Vagina (tissue), 2 donors: ENCODE measurements around the gene MFSD2A. TPM values are rescaled to one million over a fixed set of nuclear protein-coding genes. Genes with fewer than 3 reads are reported as not detected.

ENCODE experiments used
- DNase-seq, 2 donors: peaks; one replicate each; pipeline ENCODE4 v3.0.0-alpha.2; 2017; ENCODE audit errors: extremely low spot score in 2 of 2
- H3K27ac ChIP-seq: fragments of 200-600 bp; sonication (generic); one replicate; pipeline ENCODE4 v1.5.1; 2019
- H3K27me3 ChIP-seq: fragments of 200-600 bp; sonication (generic); one replicate; pipeline ENCODE4 v1.5.1; 2019
- H3K36me3 ChIP-seq, 2 donors: fragments of 200-600 bp; sonication (generic); one replicate each; pipeline ENCODE4 v1.5.1; 2017 to 2019
- H3K4me1 ChIP-seq: fragments of 200-600 bp; sonication (generic); one replicate; pipeline ENCODE4 v1.5.1; 2019
- H3K4me3 ChIP-seq, 2 donors: fragments of 200-600 bp; sonication (generic); 1 replicate in 1 of 2; 2 replicates in 1 of 2; pipeline ENCODE4 v1.5.1; 2016 to 2019
- H3K9me3 ChIP-seq: fragments of 200-600 bp; sonication (generic); one replicate; pipeline ENCODE4 v1.5.1; 2019
- CTCF ChIP-seq, 3 experiments: fragments of 450-650 bp in 2 of 3; fragments of 200-600 bp in 1 of 3; sonication (generic) in 1 of 3; IDR thresholded peaks; one replicate each; pipeline ENCODE4 v1.5.1; 2017 to 2019; ENCODE audit warnings: antibody characterized with exemption in 3 of 3, mild to moderate bottlenecking in 2 of 3, moderate library complexity in 2 of 3
- POLR2A ChIP-seq, 2 donors: fragments of 450-650 bp; IDR thresholded peaks; one replicate each; pipeline ENCODE4 v1.6.1; 2017; ENCODE audit warnings: antibody characterized with exemption in 2 of 2, mild to moderate bottlenecking in 2 of 2, moderate library complexity in 2 of 2
- POLR2AphosphoS5 ChIP-seq, 2 donors: sonication (generic); formaldehyde crosslinking; IDR thresholded peaks; one replicate each; pipeline ENCODE4 v1.9.0; 2017; ENCODE audit warnings: antibody characterized with exemption in 2 of 2, mild to moderate bottlenecking in 2 of 2, low read depth in 1 of 2; ENCODE audit not compliant: insufficient read depth in 1 of 2
- intact Hi-C: fragments of 100-400 bp; cut with DNase I; formaldehyde crosslinking; loops from one replicate; pipeline ENCODE4 v1.15.1; 2023
- total RNA-seq: library from RNA; depleted of rRNA; stranded (reverse); fragments of >200 nt; gene quantifications from one replicate; pipeline ENCODE4 v1.2.3, GENCODE V29; 2016

The MFSD2A gene
- total RNA-seq = 56.0 TPM

GRCh38 chr1:39954870-39955546 lies at the start of gene MFSD2A:
MFSD2A (plus strand) TSS chr1:39955145; CDS start chr1:39955293, 148 bp downstream.
- DNase-seq = no peak
- H3K4me1 ChIP-seq = peaks cover 31% of the 10 kb centered on the region
- H3K27ac ChIP-seq = peak within 1 kb of the TSS; percentile 48
- no peaks in the 10 kb centered on the region for H3K9me3 ChIP-seq
- intact Hi-C loops = no loop called here
- H3K36me3 ChIP-seq = no peaks in the 10 kb centered on the region
- peak within 1 kb of the TSS; percentile 57 to 71 for H3K4me3 ChIP-seq
- TF ChIP-seq CTCF (IDR thresholded peaks at IDR 0.05) (no peak), POLR2A (IDR thresholded peaks at IDR 0.05) (peak in 1 of 2 donors; percentile 57), POLR2AphosphoS5 (IDR thresholded peaks at IDR 0.05; ENCODE audit: insufficient read depth in 1 of 2, low read depth in 1 of 2) (peak in 1 of 2 donors; percentile 79)
- H3K27me3 ChIP-seq = no peaks in the 10 kb centered on the region

- Histone ChIP-seq H3K4me3 (no peak overlapping the region), H3K36me3 (no peaks in the 10 kb centered on the region), H3K27ac (no peak overlapping the region), H3K4me1 (peaks cover 20% of the 10 kb centered on the region), H3K27me3 (no peaks in the 10 kb centered on the region), H3K9me3 (no peaks in the 10 kb centered on the region)
- DNase-seq = no peak
- intact Hi-C loops = no loop called here
- TF ChIP-seq POLR2A (IDR thresholded peaks at IDR 0.05) (no peak), CTCF (IDR thresholded peaks at IDR 0.05) (no peak), POLR2AphosphoS5 (IDR thresholded peaks at IDR 0.05; ENCODE audit: insufficient read depth in 1 of 2, low read depth in 1 of 2) (no peak)
Measured at GRCh38 chr1:39905172-39905571, 49.8 kb upstream of the MFSD2A start.

- no peaks in the 10 kb centered on the region for H3K36me3 ChIP-seq
- no peak for DNase-seq
- intact Hi-C loops = no loop called here
- H3K27me3 ChIP-seq = no peaks in the 10 kb centered on the region
- H3K4me1 ChIP-seq = no peaks in the 10 kb centered on the region
- TF ChIP-seq POLR2A (IDR thresholded peaks at IDR 0.05) = no peak
- TF ChIP-seq POLR2AphosphoS5 (IDR thresholded peaks at IDR 0.05; ENCODE audit: insufficient read depth in 1 of 2, low read depth in 1 of 2) = no peak
- no peak for TF ChIP-seq CTCF (IDR thresholded peaks at IDR 0.05)
- no peak overlapping the region for H3K27ac ChIP-seq
- no peaks in the 10 kb centered on the region for H3K9me3 ChIP-seq
- H3K4me3 ChIP-seq = no peak overlapping the region
Measured at GRCh38 chr1:39907528-39908453, 47.2 kb upstream of the MFSD2A start.

- H3K9me3 ChIP-seq = no peaks in the 10 kb centered on the region
- TF ChIP-seq CTCF (IDR thresholded peaks at IDR 0.05) = no peak
- no peak for TF ChIP-seq POLR2AphosphoS5 (IDR thresholded peaks at IDR 0.05; ENCODE audit: insufficient read depth in 1 of 2, low read depth in 1 of 2)
- TF ChIP-seq POLR2A (IDR thresholded peaks at IDR 0.05) = no peak
- no peak for DNase-seq
- no peaks in the 10 kb centered on the region for H3K27me3 ChIP-seq
- H3K4me1 ChIP-seq = no peaks in the 10 kb centered on the region
- H3K36me3 ChIP-seq = no peaks in the 10 kb centered on the region
- no peak overlapping the region for H3K4me3 ChIP-seq
- no peak overlapping the region for H3K27ac ChIP-seq
- intact Hi-C loops = no loop called here
Measured at GRCh38 chr1:39908534-39908933, 46.4 kb upstream of the MFSD2A start.
